ENCODE data around the gene POLRMT. TPM values are rescaled to one million over a fixed set of nuclear protein-coding genes. Genes with fewer than 3 reads are reported as not detected.
"Not testable (repeated sequence)": the region's sequence is repeated elsewhere in the genome, so short reads cannot be mapped to it uniquely, and the experiment has no call there.

Gene POLRMT
- total RNA-seq, 1 experiment from 2014 or later = 139 TPM

DNA sequence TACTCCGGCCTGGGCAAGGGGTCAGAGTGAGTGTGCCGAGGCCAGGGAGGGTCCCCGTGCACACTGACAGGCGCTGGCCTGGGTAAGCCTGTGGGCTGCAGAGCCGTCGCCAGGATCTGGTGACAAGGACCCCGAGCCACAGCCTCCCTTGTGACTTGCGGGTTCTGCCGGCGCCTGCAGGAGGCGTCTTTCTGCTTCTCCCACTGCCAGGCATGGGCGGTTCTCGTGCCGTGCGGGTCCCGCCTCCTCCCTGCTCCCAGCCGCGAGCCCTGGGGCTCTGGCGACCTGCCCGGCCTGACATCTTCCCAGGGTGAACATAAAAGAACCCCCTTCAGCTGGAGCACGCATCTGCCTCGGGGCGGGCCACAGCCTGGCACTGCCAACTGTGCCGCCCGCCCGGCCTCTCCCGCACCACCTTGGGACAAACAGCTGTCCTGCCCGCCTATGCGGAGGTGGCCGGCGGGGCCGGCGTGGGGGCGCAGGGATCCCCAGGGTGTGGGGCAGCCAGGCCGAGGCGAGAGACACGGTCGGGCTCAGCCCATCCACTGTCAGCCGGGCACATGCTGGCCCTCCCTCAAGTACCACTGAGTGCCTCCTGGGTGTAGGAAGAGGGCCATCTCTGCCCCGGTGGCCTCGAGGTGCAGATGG is 45.1 kb downstream of the POLRMT start:
- CTCF ChIA-PET = interaction anchor here (0.9 to 1.5 kb wide), 5 partner anchors 12 to 82 kb away, joined by 3 to 5 read pairs (median 3); no protein-coding TSS in a partner anchor
- DNase-seq (ENCODE audit: low spot score) = peak; percentile 90

DNA sequence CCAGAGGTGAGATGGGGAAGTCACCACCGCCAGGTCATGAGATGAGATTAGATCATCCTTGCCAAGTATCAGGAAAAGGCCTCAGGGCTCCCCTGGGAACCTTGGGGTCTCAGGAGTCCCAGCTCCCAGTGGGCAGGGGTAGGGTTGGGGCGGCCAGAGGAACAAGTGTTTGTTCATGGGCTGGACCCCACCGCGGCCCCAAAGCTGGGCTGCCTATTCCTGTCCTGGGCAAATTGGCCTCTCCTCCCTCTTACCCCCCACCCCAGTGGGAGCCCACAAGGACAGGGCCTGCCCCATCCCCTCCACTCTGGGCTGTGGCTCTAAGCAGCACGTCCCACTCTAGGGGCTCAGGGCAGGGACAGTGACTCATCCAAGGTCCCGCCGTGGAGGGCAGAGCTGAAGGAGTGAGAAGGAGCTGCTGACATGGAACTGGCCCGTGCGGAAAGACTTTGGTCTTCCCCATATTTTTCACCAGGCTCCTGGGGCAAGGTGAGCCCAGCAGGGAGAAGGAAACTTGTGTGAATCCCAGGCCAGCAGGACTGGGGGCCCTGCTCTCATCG is 47.7 kb downstream of the POLRMT start:
- ChIA-PET POLR2A (interaction anchor here (0.7 kb wide), 1 partner anchor 29 kb away, joined by 9 read pairs; no protein-coding TSS in a partner anchor), CTCF (interaction anchor here (0.6 to 5.3 kb wide), 7 partner anchors 10 to 156 kb away, joined by 3 to 32 read pairs (median 4); no protein-coding TSS in a partner anchor)
- Mint-ChIP-seq H3K27me3 (ENCODE audit: low read depth) (peaks cover 17% of the 10 kb centered on the region), H3K36me3 (0 out of 2 replicates have a peak, but pooled peaks cover 2% of the 10 kb centered on the region), H3K27ac (no peak overlapping the region), H3K4me1 (peaks cover 4% of the 10 kb centered on the region; the same call in 1 of the 2 replicates), H3K9me3 (no peaks in the 10 kb centered on the region), H3K4me3 (no peak overlapping the region)
- DNase-seq (ENCODE audit: low spot score) = no peak
- TF ChIP-seq IRF2 (CRISPR knock-in tag; IDR thresholded peaks at IDR 0.05; ENCODE audit: borderline replicate concordance, low read depth) (no peak), CREM (CRISPR knock-in tag; IDR thresholded peaks at IDR 0.05) (no peak)
- ATAC-seq = no peak

More for the DNA sequence above, 45.1 kb downstream of the POLRMT start:
- Mint-ChIP-seq H3K27me3 (ENCODE audit: low read depth) (peaks cover 36% of the 10 kb centered on the region), H3K36me3 (no peaks in the 10 kb centered on the region), H3K27ac (no peak overlapping the region), H3K4me3 (peak overlapping the region; percentile 16; the same call in 1 of the 2 replicates), H3K4me1 (peaks cover 4% of the 10 kb centered on the region; the same call in 1 of the 2 replicates), H3K9me3 (no peaks in the 10 kb centered on the region)
- peak; percentile 60 for ATAC-seq
- POLR2A ChIA-PET = no interaction called here
- TF ChIP-seq SP1 (CRISPR knock-in tag; conservative IDR thresholded peaks at IDR 0.05) = 0 out of 2 replicates have a peak, but pooled peaks have one; percentile 25
- no peak for TF ChIP-seq NFATC4 (CRISPR knock-in tag; IDR thresholded peaks at IDR 0.05)
- TF ChIP-seq, protein P1, sequence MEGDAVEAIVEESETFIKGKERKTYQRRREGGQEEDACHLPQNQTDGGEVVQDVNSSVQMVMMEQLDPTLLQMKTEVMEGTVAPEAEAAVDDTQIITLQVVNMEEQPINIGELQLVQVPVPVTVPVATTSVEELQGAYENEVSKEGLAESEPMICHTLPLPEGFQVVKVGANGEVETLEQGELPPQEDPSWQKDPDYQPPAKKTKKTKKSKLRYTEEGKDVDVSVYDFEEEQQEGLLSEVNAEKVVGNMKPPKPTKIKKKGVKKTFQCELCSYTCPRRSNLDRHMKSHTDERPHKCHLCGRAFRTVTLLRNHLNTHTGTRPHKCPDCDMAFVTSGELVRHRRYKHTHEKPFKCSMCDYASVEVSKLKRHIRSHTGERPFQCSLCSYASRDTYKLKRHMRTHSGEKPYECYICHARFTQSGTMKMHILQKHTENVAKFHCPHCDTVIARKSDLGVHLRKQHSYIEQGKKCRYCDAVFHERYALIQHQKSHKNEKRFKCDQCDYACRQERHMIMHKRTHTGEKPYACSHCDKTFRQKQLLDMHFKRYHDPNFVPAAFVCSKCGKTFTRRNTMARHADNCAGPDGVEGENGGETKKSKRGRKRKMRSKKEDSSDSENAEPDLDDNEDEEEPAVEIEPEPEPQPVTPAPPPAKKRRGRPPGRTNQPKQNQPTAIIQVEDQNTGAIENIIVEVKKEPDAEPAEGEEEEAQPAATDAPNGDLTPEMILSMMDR (IDR thresholded peaks at IDR 0.05) = 0 out of 2 replicates have a peak, but pooled peaks have one; percentile 25
- TF ChIP-seq ZNF121 (CRISPR knock-in tag; IDR thresholded peaks at IDR 0.05) = 0 out of 2 replicates have a peak, but pooled peaks have one; percentile 27
- no peak for TF ChIP-seq ZBTB21 (CRISPR knock-in tag; IDR thresholded peaks at IDR 0.05; ENCODE audit: borderline replicate concordance)
- no peak for TF ChIP-seq ZNF416 (CRISPR knock-in tag; IDR thresholded peaks at IDR 0.05)
- TF ChIP-seq, protein P2, sequence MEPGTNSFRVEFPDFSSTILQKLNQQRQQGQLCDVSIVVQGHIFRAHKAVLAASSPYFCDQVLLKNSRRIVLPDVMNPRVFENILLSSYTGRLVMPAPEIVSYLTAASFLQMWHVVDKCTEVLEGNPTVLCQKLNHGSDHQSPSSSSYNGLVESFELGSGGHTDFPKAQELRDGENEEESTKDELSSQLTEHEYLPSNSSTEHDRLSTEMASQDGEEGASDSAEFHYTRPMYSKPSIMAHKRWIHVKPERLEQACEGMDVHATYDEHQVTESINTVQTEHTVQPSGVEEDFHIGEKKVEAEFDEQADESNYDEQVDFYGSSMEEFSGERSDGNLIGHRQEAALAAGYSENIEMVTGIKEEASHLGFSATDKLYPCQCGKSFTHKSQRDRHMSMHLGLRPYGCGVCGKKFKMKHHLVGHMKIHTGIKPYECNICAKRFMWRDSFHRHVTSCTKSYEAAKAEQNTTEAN (CRISPR knock-in tag; IDR thresholded peaks at IDR 0.05) = no peak
- TF ChIP-seq, protein P3, sequence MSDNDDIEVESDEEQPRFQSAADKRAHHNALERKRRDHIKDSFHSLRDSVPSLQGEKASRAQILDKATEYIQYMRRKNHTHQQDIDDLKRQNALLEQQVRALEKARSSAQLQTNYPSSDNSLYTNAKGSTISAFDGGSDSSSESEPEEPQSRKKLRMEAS (CRISPR knock-in tag; IDR thresholded peaks at IDR 0.05) = 0 out of 2 replicates have a peak, but pooled peaks have one; percentile 20
- TF ChIP-seq, protein P4, sequence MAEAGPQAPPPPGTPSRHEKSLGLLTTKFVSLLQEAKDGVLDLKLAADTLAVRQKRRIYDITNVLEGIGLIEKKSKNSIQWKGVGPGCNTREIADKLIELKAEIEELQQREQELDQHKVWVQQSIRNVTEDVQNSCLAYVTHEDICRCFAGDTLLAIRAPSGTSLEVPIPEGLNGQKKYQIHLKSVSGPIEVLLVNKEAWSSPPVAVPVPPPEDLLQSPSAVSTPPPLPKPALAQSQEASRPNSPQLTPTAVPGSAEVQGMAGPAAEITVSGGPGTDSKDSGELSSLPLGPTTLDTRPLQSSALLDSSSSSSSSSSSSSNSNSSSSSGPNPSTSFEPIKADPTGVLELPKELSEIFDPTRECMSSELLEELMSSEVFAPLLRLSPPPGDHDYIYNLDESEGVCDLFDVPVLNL (CRISPR knock-in tag; IDR thresholded peaks at IDR 0.05; ENCODE audit: borderline replicate concordance, low read depth) = no peak
- TF ChIP-seq, protein P5, sequence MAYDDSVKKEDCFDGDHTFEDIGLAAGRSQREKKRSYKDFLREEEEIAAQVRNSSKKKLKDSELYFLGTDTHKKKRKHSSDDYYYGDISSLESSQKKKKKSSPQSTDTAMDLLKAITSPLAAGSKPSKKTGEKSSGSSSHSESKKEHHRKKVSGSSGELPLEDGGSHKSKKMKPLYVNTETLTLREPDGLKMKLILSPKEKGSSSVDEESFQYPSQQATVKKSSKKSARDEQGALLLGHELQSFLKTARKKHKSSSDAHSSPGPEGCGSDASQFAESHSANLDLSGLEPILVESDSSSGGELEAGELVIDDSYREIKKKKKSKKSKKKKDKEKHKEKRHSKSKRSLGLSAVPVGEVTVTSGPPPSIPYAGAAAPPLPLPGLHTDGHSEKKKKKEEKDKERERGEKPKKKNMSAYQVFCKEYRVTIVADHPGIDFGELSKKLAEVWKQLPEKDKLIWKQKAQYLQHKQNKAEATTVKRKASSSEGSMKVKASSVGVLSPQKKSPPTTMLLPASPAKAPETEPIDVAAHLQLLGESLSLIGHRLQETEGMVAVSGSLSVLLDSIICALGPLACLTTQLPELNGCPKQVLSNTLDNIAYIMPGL (CRISPR knock-in tag; IDR thresholded peaks at IDR 0.05) = 0 out of 2 replicates have a peak, but pooled peaks have one; percentile 25
- TF ChIP-seq, protein P6, sequence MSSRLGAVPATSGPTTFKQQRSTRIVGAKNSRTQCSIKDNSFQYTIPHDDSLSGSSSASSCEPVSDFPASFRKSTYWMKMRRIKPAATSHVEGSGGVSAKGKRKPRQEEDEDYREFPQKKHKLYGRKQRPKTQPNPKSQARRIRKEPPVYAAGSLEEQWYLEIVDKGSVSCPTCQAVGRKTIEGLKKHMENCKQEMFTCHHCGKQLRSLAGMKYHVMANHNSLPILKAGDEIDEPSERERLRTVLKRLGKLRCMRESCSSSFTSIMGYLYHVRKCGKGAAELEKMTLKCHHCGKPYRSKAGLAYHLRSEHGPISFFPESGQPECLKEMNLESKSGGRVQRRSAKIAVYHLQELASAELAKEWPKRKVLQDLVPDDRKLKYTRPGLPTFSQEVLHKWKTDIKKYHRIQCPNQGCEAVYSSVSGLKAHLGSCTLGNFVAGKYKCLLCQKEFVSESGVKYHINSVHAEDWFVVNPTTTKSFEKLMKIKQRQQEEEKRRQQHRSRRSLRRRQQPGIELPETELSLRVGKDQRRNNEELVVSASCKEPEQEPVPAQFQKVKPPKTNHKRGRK (CRISPR knock-in tag; IDR thresholded peaks at IDR 0.05; ENCODE audit: borderline replicate concordance) = no peak

DNA sequence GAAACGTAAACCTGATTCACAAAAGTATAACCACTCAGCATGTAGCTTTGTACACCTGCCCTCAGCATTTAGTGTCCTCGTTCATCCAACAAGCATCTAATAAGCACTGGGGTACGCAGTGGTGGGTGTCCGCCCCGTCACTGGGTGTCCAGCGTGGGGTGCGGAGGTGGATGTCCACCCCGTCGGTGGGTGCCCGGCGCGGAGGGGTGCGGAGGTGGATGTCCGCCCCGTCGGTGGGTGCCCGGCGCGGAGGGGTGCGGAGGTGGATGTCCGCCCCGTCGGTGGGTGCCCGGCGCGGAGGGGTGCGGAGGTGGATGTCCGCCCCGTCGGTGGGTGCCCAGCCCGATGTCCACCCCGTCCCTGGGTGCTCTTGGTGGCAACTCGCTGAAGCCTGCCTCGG is 48.2 kb downstream of the POLRMT start:
- DNase-seq (ENCODE audit: low spot score); H3K4me1 Mint-ChIP-seq; H3K36me3 Mint-ChIP-seq; POLR2A ChIA-PET; ATAC-seq; H3K9me3 Mint-ChIP-seq; H3K27ac Mint-ChIP-seq; H3K4me3 Mint-ChIP-seq: not testable (repeated sequence)
- CTCF ChIA-PET = interaction anchor here (1.0 to 5.3 kb wide), 8 partner anchors 10 to 276 kb away, joined by 3 to 32 read pairs (median 8); partner anchors contain the start of genes CDC34 and RNF126
- H3K27me3 Mint-ChIP-seq (ENCODE audit: low read depth) = peaks cover 14% of the 10 kb centered on the region
